Stimulated activated CD8-positive, alpha-beta memory T cell treated with anti-CD3 and anti-CD28 coated beads, Interleukin-4, amount 100 ng/mL, for 48 hours (primary cell): ENCODE results near the gene RNF14.
"Not testable (repeated sequence)": the region's sequence is repeated elsewhere in the genome, so short reads cannot be mapped to it uniquely, and the experiment has no call there.

Source experiments
- DNase-seq: peaks from one replicate; pipeline ENCODE4 v3.0.0-alpha.2; 2020

RNF14 gene

DNA sequence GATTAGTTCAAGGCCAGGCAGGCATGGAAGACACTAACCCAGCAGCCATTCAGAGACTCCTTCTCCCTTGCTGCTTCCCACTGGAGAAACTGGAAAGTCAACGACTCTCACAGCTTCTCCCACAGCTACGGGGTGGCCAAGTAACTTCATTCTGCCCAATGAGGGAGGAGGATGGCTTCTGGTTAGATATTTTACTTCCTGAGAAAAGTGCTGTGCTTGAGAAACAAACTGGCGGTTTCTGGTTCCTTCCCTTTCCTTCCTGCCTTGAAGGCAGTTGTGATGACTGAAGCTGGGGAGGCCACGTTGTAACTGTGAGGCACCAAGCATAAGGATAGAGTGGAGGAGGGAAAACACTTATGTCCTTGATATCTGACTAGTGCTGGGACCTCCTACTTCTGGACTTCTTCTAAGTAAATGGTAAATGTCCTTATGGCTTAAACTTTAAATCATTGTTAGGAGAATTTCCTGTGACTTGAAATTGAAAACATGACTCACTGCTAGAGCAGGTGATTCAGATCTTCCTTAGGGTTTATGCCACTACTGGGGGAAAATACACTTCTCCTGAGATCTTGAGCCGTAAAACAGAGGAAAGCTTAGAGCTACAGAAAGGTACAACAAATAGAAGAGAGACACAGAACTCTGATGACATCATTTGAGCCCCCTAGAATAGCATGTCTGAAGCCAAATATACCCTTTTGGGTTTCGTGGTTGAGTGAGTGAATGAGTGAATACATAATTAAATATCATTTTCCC is 47.1 kb downstream of the RNF14 start:
- peak; percentile 61 for DNase-seq

DNA sequence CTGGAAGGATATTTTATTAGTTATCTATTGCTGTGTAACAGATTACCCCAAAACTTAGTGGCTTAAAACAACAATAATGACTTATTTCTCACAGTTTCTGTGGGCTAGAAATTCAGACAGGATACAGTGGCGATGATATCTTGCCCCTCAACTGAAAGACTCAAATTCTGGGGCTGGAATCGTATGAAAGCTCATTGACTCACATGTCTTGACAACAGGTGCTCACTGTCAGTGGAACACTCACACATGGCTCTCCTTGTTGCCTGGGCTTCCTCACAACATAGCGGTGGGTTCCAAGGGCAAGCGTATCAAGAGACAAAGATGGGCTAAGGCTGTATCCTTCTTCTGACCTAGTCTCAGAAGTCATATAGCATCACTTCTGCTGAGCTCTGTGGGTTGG is 47.7 kb downstream of the RNF14 start:
- DNase-seq, result peak; percentile 64

DNA sequence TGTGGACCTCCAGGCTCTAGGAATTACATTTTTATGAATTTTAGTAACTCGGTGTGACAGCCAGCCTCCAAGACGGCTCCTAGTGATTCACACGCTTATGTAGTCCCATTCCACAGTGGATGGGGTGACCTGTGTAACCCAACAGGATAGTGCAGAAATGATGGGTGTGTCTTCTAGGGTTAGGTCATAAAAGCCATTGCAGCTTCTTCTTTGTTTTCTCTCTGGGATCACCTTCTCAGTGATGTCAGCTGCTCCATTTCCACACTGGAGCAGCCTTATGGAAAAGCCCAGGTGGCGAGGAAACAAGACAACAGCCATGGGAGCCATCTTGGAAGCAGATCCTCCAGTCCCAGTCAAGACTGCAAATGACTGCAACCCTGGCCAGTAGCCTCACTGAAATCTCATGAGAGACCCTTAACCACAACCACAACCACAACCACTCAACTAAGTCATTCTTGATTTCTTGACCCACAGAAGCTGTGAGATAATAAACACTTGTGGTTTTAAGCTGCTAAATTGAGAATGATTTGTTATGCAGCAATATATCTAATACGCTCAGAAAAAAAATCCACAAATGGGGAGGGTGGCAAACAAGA is 49.0 kb downstream of the RNF14 start:
- peak; percentile 52 for DNase-seq

DNA sequence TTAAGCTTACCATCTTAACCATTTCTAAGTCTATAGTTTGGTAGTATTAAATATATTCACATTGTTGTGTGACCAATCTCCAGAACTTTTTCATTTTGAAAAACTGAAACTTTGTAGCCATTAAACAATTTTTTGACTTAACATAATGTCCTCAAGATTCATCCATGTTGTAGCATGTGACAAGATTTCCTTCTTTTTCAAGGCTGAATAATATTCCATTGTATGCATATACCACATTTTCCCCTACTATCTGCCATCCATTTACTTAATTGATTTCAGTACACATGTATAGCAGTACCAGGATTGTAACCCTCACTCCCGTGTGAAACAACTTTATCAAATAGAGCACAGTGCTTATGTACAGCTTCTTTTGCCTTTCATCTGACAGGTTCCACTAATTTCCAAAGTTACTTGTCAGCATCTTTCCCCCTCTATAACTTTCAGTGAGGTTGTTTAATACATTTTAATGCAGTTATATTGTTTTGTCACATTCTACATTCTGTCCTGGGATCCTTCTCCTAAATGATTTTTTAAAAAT is 51.3 kb downstream of the RNF14 start:
- DNase-seq, result no peak

DNA sequence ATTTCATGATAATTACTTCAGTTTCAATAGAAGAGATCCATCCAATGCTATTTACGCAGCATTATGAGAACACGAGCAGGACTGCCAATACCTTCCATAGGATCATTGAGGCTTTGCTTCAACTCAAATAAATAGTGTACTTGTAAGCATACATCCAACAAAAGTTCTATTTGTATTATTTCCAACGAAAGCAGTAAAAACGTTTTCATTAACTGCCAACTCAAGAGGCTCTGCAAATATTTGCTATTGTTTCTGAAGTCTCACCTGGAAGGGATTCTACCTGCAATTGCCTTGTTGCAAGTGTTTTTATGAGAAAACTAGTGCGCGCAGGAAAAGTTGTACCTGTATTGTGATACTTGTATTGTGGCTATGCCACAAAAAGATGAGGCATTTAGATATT is 54.9 kb downstream of the RNF14 start:
- peak; percentile 10 for DNase-seq

DNA sequence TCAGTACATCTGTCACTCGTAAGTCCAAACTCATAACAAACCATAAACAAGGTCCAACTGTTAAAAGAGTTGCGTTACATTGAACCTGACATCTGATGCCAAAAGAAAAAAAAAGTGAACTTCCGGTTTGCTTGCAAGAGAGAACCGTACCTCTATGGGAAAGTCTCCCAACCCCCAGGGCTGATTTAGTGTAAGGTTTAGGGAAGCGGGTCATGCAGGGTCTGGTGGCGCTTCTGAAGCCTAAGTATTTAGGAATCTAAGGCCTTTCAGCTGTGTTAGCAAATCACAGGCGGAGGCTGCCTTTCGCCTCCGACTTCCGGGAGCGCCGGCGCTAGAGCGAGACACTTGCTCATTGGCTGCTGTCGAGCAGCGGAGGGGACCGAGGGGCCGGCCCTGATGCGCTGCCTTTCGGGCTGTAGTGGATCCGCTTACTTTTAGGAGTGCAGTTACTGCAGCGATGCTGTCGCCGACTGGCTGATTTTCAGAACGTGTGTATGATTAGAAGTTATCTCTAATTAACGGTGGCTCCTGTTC is 55.9 kb downstream of the RNF14 start:
- DNase-seq, result peak; percentile 88

DNA sequence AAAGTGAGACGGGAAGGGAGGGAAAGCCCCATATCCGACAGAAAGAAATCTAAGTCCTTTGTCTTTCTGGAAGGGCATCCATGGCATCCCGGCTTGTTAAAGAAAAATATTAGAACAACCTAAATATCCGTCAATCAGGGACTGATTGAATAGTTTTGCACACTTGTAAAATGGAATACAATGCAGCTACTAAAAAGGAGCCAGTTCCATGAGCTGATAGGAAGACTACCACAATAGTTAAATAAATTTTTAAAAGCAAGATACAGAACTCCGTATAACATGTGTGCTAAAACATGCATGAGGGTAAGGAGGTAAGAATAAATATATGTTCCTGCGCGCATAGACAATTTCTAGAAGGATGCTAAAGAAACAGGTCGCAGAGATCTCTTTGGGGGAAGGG is 56.7 kb downstream of the RNF14 start:
- no peak for DNase-seq

DNA sequence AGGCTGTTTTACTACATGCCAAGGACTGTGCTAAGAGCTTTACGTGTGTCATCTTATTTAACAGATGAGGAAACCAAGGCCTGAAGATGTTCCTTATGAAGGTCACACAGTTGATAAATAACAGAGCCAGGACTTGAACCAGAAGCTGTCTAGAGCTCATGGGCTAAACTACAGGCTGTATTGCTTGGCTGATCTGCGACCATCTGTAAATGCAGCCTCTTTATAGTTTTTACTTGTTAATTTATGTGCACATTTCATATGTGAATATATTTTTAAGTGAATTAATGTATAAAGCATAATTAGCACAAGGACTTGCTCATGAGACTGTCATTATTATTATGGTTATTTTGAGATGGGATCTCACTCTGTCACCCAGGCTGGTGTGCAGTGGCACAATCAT is 63.2 kb downstream of the RNF14 start:
- no peak for DNase-seq

DNA sequence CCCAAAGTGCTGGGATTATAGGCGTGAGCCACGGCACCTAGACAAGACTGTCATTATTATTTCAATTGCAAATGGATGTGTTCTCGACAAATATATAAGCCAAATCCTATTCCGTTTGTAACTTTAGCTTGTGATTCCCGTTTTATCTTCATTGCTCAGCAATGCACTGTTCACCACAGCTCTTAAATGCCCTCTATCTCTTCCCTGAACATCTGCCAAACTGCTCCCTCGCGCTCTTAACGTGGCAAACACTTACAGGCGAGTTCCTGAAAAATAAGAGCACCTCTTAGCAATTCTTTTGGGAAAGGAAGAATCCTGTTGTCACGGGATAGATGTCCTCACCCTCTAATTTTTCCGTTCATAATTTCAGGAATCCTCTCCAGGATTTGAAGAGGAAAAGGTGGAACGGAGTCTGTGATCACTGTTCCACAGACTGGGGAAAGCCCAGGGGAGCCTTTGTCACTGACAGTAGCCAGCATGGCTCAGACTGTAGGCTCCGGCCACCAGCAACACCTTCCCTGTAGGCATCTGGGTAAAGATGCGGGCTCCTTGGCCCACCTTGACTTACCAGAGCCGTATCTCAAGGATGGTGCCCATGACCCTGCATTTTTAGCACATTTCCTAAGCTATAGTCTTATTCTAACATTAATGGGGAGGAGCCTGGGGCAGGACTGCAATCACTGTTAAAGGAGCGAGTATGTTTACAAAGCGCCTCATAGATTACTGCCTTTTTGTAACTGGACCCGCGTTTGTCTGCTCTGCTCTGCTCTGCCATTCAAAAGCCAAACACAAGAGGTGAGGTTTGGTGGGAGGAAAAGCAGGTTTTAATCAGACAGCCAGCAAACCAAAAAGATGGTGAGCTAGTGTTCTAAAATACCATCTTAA is 64.1 kb downstream of the RNF14 start:
- DNase-seq, result no peak

DNA sequence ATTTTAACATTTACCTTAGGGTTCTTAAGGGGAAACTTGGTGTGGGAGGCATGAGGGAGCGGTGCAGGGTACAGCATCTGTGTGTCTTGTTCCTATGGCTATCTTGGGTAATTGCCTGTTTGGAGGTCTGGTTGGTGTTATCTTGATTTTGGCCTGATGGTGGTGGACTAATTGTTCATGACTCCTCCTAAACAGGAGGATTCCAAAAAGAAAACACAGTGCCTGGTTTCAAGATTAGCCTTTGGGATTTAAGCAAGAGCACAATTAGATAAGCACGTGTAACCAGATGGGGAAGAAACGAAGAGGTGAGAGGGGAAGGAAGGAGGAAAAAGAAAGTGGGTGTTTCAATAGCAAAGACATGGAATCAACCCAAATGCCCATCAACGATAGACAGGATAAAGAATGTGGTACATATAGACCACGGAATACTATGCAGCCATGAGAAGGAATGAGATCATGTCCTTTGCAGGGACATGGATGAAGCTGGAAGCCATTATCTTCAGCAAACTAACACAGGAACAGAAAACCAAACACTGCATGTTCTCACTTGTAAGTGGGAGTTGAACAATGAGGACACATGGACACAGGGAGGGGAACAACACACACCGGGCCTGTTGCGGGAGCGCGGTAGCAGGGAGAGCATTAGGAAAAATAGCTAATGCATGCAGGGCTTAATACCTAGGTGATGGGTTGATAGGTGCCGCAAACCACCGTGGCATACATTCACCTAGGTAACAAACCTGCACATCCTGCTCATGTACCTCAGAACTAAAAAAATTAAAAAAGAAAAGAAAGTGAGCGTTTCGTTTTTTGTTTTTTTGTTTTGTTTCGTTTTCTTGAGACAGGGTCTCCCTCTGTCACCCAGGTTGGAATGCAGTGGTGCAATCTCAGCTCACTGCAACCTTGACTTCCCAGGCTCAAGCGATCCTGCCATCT is 65.0 kb downstream of the RNF14 start:
- DNase-seq, result not testable (repeated sequence)

DNA sequence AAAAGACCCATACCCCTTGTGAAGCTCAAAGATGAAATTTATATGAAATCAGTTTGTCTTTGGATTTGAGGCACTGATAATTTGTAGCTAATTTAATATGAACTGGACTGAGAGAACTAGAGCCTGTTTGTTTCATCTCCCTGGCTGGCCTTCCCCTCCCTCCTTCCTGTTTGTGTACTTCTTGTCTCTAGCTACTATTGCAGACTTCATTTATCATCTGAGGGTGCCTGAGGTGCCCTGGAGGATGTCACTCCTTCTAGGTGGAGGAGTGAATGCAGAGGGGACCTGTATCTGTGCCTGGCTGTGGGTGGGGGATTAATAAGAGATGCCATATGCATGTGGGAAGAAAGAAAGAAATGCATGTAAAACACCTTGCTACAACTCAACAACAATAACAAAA is 66.1 kb downstream of the RNF14 start:
- DNase-seq, result no peak

DNA sequence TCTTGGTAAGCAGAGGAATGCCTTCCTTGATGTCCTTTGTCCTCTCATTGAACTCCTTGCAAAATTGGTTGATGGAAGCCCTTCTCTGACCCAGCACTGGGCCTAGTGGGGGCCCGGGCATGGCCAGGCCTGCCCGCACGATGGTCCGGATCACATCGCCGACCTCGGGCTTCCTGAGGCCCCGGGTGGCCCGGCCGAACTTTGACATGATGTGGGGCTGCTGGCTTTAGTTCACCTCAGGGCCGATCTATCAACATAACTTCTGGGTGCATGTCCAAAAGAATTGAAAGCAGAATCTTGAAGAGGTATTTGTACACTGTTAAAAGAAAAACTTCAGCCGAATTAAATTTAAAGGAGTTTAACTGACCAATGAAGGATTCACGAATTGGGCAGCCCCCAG is 68.0 kb downstream of the RNF14 start:
- no peak for DNase-seq

DNA sequence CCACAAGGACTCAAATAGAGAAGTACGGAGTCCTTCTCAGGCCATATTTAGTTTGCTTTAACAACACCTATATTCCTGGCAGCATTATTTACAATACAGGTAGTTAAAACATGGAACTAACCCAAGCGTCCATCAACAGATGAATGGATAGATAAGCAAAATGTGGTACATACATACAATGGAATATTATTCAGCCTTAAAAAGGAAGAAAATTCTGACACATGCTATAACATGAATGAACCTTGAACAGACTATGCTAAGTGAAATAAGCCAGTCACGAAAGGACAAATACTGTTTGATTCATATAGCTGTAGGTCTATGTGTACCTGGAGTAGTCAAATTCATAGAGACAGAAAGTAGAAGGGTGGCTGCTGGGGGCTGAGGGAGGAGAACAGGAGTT is 68.7 kb downstream of the RNF14 start:
- not testable (repeated sequence) for DNase-seq

DNA sequence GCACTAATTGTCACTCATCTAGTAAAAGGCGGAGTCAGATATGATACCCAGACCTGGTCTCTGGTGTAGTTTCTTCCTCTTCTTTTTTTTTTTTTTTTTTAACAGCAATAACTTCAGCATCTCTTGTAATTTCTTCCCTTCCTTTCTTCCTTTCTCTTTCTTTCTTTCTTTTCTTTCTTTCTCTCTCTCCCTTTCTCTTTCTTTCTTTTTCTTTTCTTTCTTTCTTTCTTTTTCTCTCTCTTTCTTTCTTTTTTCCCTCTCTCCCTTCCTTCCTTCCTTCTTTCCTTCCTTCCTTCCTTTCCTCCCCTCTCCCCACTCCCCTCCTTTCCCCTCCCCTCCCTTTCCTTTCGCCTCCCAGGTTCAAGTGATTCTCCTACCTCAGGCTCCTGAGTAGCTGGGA is 69.8 kb downstream of the RNF14 start:
- no peak for DNase-seq
